Measurements from ENCODE around the gene OLAH. TPM values are rescaled to one million over a fixed set of nuclear protein-coding genes. Genes with fewer than 3 reads are reported as not detected.
"Not testable (repeated sequence)": the region's sequence is repeated elsewhere in the genome, so short reads cannot be mapped to it uniquely, and the experiment has no call there.

OLAH gene
- polyA plus RNA-seq, 3 donors = 0.09 TPM; not detected in 2

DNA sequence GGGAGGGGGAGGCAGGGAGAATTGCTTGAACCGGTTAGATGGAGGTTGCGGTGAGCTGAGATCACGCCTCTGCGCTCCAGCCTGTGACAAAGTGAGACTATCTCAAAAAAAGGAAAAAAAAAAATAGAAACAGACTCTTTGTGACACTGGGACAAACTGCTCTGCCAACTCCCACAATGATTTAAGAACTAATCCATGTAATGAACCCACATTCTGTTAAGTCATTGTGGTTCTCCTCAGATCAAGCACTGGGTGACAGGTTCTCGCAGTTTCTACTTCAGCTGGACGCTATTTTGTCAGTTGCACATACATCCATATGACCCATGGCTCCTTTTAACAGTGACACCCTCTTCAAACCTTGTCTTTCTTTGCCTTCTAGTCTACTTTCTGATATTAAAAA is 18.7 kb upstream of the OLAH start:
- intact Hi-C loops (cut with micrococcal nuclease); H4K20me1 ChIP-seq (ENCODE audit: insufficient read depth, low read length); H3K4me3 Mint-ChIP-seq; H3K9me3 Mint-ChIP-seq; H3K9me3 ChIP-seq (replicated peaks in 1 of 2; ENCODE audit: control insufficient read depth in 1 of 2, insufficient read depth in 1 of 2, low read length in 2 of 2); H3K36me3 Mint-ChIP-seq; H3K27me3 Mint-ChIP-seq (ENCODE audit: low read depth in 3 of 3); DNase-seq; H3K36me3 ChIP-seq (replicated peaks in 1 of 2; ENCODE audit: control insufficient read depth in 1 of 2, insufficient read depth in 2 of 2, low read length in 2 of 2); H3K4me2 ChIP-seq (replicated peaks; ENCODE audit: extremely low read depth, low read length, poor library complexity, severe bottlenecking); H3K4me3 ChIP-seq (replicated peaks in 1 of 3; ENCODE audit: low read depth in 2 of 3, low read length in 3 of 3); H3K27me3 ChIP-seq (ENCODE audit: control insufficient read depth in 2 of 2, insufficient read depth in 2 of 2, low read length in 2 of 2); H3K79me2 ChIP-seq (ENCODE audit: insufficient read depth, low read length); H3K4me1 ChIP-seq (ENCODE audit: control insufficient read depth in 1 of 2, insufficient read depth in 2 of 2, low read length in 2 of 2); H2AFZ ChIP-seq (ENCODE audit: insufficient read depth, low read depth, low read length, poor library complexity, severe bottlenecking); H3K9ac ChIP-seq (ENCODE audit: insufficient read depth, low read length, poor library complexity, severe bottlenecking); H3K27ac ChIP-seq (ENCODE audit: low read depth in 1 of 2, low read length in 2 of 2): not testable (repeated sequence)
- Mint-ChIP-seq H3K4me1 (peaks cover 13% of the 10 kb centered on the region), H3K27ac (peak overlapping the region in 1 of 7 donors; percentile 4)
- no CpG with 5 or more reads among the region's 6 CpGs for WGBS (ENCODE audit: insufficient coverage)

- DNase-seq = no peak
- H3K9me3 ChIP-seq (replicated peaks in 1 of 2; ENCODE audit: control insufficient read depth in 1 of 2, insufficient read depth in 1 of 2, low read length in 2 of 2) = no peaks in the 10 kb centered on the region
- H3K4me3 ChIP-seq (replicated peaks in 1 of 3; ENCODE audit: low read depth in 2 of 3, low read length in 3 of 3) = no peak overlapping the region
- H3K36me3 ChIP-seq (replicated peaks in 1 of 2; ENCODE audit: control insufficient read depth in 1 of 2, insufficient read depth in 2 of 2, low read length in 2 of 2) = no peaks in the 10 kb centered on the region
- H3K79me2 ChIP-seq (ENCODE audit: insufficient read depth, low read length) = no peaks in the 10 kb centered on the region
- H3K4me1 Mint-ChIP-seq = peaks cover 15% of the 10 kb centered on the region
- no peak overlapping the region for H3K27ac ChIP-seq (ENCODE audit: low read depth in 1 of 2, low read length in 2 of 2)
- no peaks in the 10 kb centered on the region for H4K20me1 ChIP-seq (ENCODE audit: insufficient read depth, low read length)
- H3K27me3 Mint-ChIP-seq (ENCODE audit: low read depth in 3 of 3) = peaks cover 2 to 13% (median 5%) of the 10 kb centered on the region in 3 donors
- no peak for TF ChIP-seq CTCF (IDR thresholded peaks at IDR 0.05)
- no peak overlapping the region for H2AFZ ChIP-seq (ENCODE audit: insufficient read depth, low read depth, low read length, poor library complexity, severe bottlenecking)
- no peak overlapping the region for H3K4me3 Mint-ChIP-seq
- WGBS (ENCODE audit: insufficient coverage) = no CpG with 5 or more reads among the region's 3 CpGs
- H3K4me2 ChIP-seq (replicated peaks; ENCODE audit: extremely low read depth, low read length, poor library complexity, severe bottlenecking) = no peak overlapping the region
- intact Hi-C loops (cut with micrococcal nuclease) = no loop called here
- no peaks in the 10 kb centered on the region for H3K36me3 Mint-ChIP-seq
- no peak overlapping the region for H3K9ac ChIP-seq (ENCODE audit: insufficient read depth, low read length, poor library complexity, severe bottlenecking)
- no peaks in the 10 kb centered on the region for H3K27me3 ChIP-seq (ENCODE audit: control insufficient read depth in 2 of 2, insufficient read depth in 2 of 2, low read length in 2 of 2)
- peaks cover 8 to 10% of the 10 kb centered on the region in 2 donors for H3K4me1 ChIP-seq (ENCODE audit: control insufficient read depth in 1 of 2, insufficient read depth in 2 of 2, low read length in 2 of 2)
- peaks cover 0 to 11% (median 2%) of the 10 kb centered on the region in 7 donors for H3K9me3 Mint-ChIP-seq
- peak overlapping the region in 1 of 7 donors; percentile 13 for H3K27ac Mint-ChIP-seq
Measured at GRCh38 chr10:15027741-15028140, 16.0 kb upstream of the OLAH start.

Measured in CD14-positive monocyte (primary cell).